ENCODE data around the gene C2orf78. TPM values are rescaled to one million over a fixed set of nuclear protein-coding genes. Genes with fewer than 3 reads are reported as not detected.

Gene C2orf78
- total and polyA plus RNA-seq, 10 of the 15 experiments (the other 5 are each of a cell fraction or from before 2014, with no cell fraction given): 0.08 to 0.82 (median 0.40) TPM

GRCh38 chr2:73844087-73844486 lies 60.1 kb downstream of the C2orf78 start (continued):
- no peak for TF ChIP-seq MXI1 (IDR thresholded peaks at IDR 0.05; ENCODE audit: low read depth, low read length)
- TF ChIP-seq PBX3 (IDR thresholded peaks at IDR 0.05; ENCODE audit: insufficient replicate concordance, low read depth, low read length): no peak
- no peak for TF ChIP-seq HSF1 (IDR thresholded peaks at IDR 0.05; ENCODE audit: low read depth, low read length)
- no peak for TF ChIP-seq ETV6 (conservative IDR thresholded peaks at IDR 0.05 in 1 of 2, IDR thresholded peaks at IDR 0.05 in 1 of 2; ENCODE audit: borderline replicate concordance in 1 of 2, low read depth in 1 of 2)
- no peak for TF ChIP-seq IRF3 (IDR thresholded peaks at IDR 0.05)
- no peak for TF ChIP-seq CREM (IDR thresholded peaks at IDR 0.05; ENCODE audit: low read depth)

- WGBS (ENCODE audit: insufficient coverage, insufficient replicate concordance, low lambda C conversion rate, missing lambda C conversion rate): 97% methylated on average over 2 of the region's 2 CpGs
- H4K20me1 ChIP-seq (ENCODE audit: control insufficient read depth, insufficient read depth): no peaks in the 10 kb centered on the region
- RAD21 ChIA-PET (ENCODE audit: unreplicated experiment): no interaction called here
- TF ChIP-seq PBX3 (IDR thresholded peaks at IDR 0.05; ENCODE audit: insufficient replicate concordance, low read depth, low read length) (no peak), USF1 (IDR thresholded peaks at IDR 0.05; ENCODE audit: borderline replicate concordance, extremely low read length, insufficient read depth, low read depth, low read length) (no peak), JUNB (IDR thresholded peaks at IDR 0.05) (no peak), NFIC (IDR thresholded peaks at IDR 0.05; ENCODE audit: low read depth, low read length) (no peak), ZBED1 (IDR thresholded peaks at IDR 0.05; ENCODE audit: borderline replicate concordance) (no peak), SMAD5 (IDR thresholded peaks at IDR 0.05; ENCODE audit: low read depth) (no peak), CREM (IDR thresholded peaks at IDR 0.05; ENCODE audit: low read depth) (no peak), CBX3 (IDR thresholded peaks at IDR 0.05; ENCODE audit: borderline replicate concordance, low read depth) (no peak), EGR1 (IDR thresholded peaks at IDR 0.05; ENCODE audit: borderline replicate concordance in 1 of 2, low read depth in 2 of 2, low read length in 2 of 2) (no peak), ZNF622 (IDR thresholded peaks at IDR 0.05) (no peak), BCL3 (IDR thresholded peaks at IDR 0.05; ENCODE audit: borderline replicate concordance, insufficient read depth, low read depth, low read length, poor library complexity, severe bottlenecking) (no peak)
Observed at GRCh38 chr2:73850009-73850408, 66.0 kb downstream of the C2orf78 start.

More at GRCh38 chr2:73850009-73850408, 66.0 kb downstream of the C2orf78 start:
- Histone ChIP-seq H3K9me3 (replicated peaks; ENCODE audit: control insufficient read depth, insufficient read depth, low read length) (no peaks in the 10 kb centered on the region), H3K9ac (ENCODE audit: control insufficient read depth, insufficient read depth, low read length) (no peak overlapping the region), H3K27ac (ENCODE audit: control insufficient read depth, insufficient read depth) (no peak overlapping the region), H3K27me3 (replicated peaks in 1 of 2; ENCODE audit: control insufficient read depth in 2 of 2, insufficient read depth in 2 of 2, low read length in 1 of 2) (no peaks in the 10 kb centered on the region), H3K4me3 (no peak overlapping the region), H3K36me3 (ENCODE audit: control insufficient read depth in 2 of 2, insufficient read depth in 2 of 2, low read length in 1 of 2) (peaks cover 9 to 39% of the 10 kb centered on the region in 2 experiments), H3K79me2 (ENCODE audit: control insufficient read depth, insufficient read depth, low read length) (no peaks in the 10 kb centered on the region), H3K4me2 (ENCODE audit: control insufficient read depth, insufficient read depth) (no peak overlapping the region), H3K4me1 (ENCODE audit: control insufficient read depth, insufficient read depth, low read length) (no peaks in the 10 kb centered on the region), H2AFZ (ENCODE audit: control insufficient read depth, low read depth, low read length) (no peak overlapping the region)
- CTCF ChIA-PET: no interaction called here
- ATAC-seq (no peak), FAIRE-seq (no peak), DNase-seq (ENCODE audit: low read depth, low spot score) (no peak)
- SMC1A ChIA-PET (ENCODE audit: uncharacterized antibody, unreplicated experiment): no interaction called here
- intact Hi-C loops (cut with micrococcal nuclease; ENCODE audit: unreplicated experiment): no loop called here
- in situ Hi-C loops (cut with MboI): no loop called here
- BruUV-seq (replicated peaks): no TSS peak
- POLR2A ChIA-PET: no interaction called here
